ENCODE data around the gene HOXC4.
"Not testable (repeated sequence)": the region's sequence is repeated elsewhere in the genome, so short reads cannot be mapped to it uniquely, and the experiment has no call there.

HOXC4 gene

DNA sequence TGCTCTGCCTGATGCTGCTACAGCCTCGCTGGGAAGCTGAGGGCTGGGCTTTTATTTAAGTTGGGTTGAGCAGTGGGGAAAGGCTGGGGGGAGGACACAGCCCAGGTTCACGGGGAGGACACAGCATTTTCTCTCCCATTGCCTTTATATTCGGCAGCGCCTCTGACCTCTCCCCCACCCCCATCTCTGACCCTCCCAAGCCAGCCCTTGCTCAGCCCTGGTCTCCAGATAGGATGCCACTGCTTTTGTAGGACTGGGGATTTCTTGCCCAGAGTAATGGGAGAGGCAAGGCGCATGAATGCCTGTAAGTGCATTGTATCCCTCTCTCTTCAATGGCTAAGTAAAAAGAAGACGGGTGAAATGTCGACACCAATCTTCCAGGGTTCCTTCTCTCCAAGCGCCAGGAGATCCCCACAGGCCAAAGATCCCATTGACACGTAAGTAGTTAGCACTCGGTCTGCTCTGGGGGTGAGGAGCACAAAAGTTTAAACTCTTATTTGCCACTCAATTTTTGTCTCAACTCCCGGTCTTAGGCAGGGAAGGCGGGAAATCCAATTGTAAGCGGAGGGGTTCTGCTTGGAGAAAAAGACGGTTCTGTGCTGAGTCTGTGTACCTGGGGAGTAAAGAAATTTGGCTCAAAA is 4.6 kb downstream of the HOXC4 start:
- Mint-ChIP-seq H3K36me3 (ENCODE audit: low read depth) (no peaks in the 10 kb centered on the region), H3K27me3 (peaks cover 97% of the 10 kb centered on the region), H3K27ac (no peak overlapping the region), H3K4me1 (ENCODE audit: low read depth) (peaks cover 10% of the 10 kb centered on the region), H3K9me3 (no peaks in the 10 kb centered on the region), H3K4me3 (no peak overlapping the region)
- intact Hi-C loops (cut with micrococcal nuclease), result no loop called here

DNA sequence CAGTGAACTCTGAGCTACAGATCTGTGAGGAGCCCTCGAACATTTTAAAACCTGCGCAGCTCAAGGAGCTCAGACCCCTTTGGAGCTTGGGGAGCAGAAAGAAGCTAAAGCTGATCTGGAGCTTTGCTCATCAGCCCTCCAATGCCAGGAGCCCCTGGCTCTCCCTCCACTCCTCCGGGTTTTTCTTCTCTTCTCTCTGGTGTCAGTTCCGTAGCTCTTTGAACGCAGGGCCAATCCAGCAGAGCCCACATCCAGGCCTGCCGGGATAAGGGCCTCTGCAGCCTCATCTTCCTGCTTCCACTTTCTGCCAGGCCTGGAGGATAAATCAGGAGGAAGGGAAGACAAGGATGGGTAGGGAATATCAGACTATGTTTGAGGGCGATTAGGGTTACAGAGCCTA is 6.0 kb downstream of the HOXC4 start:
- intact Hi-C loops (cut with micrococcal nuclease), result no loop called here
- H3K9me3 Mint-ChIP-seq, result no peaks in the 10 kb centered on the region
- H3K27ac Mint-ChIP-seq, result no peak overlapping the region
- no peaks in the 10 kb centered on the region for H3K36me3 Mint-ChIP-seq (ENCODE audit: low read depth)
- H3K27me3 Mint-ChIP-seq, result peaks cover 95% of the 10 kb centered on the region
- H3K4me1 Mint-ChIP-seq (ENCODE audit: low read depth), result peaks cover 2% of the 10 kb centered on the region
- no peak overlapping the region for H3K4me3 Mint-ChIP-seq

DNA sequence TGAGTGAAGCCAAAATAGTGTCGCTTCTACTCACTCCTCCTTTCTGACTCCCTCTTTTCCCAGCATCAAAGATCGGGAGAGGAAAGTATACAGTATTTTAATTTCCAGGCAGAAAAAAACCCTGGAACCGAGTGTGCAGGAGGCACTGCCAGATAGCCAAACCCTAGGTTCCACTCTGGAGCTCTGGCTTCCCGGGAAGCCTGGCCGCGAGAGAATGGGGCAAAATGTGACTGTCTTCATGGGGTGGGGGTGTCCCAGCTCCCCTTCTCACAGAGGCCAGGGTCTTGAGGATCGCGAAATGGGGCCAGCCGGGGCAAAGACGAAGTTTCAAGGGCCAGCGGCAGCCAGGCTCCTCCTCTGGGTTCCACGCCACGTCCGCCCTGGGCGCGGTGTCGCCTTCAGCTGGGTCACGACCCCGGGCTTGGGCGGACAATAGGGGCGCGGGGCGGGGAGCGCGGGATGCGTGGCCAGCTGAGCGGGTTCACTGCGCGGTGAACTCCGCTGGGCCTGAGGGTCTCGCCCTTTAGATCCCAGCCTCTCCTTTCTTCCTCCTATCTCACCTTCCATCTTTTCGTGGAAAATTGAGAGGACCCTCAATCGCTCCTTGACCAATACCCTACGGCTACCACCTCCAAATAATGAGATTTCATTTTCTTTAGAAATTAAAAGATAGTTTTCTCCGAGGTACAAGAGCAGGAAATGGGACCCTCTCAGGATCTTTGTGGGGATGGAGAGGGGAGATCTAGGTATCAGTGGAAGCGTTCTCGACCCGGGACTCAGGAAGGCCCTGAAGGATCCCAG is 6.7 kb downstream of the HOXC4 start:
- Mint-ChIP-seq H3K4me1 (ENCODE audit: low read depth) (no peaks in the 10 kb centered on the region), H3K27me3 (peaks cover 89% of the 10 kb centered on the region), H3K36me3 (ENCODE audit: low read depth) (no peaks in the 10 kb centered on the region), H3K9me3 (no peaks in the 10 kb centered on the region), H3K27ac (no peak overlapping the region), H3K4me3 (no peak overlapping the region)
- intact Hi-C loops (cut with micrococcal nuclease), result no loop called here

DNA sequence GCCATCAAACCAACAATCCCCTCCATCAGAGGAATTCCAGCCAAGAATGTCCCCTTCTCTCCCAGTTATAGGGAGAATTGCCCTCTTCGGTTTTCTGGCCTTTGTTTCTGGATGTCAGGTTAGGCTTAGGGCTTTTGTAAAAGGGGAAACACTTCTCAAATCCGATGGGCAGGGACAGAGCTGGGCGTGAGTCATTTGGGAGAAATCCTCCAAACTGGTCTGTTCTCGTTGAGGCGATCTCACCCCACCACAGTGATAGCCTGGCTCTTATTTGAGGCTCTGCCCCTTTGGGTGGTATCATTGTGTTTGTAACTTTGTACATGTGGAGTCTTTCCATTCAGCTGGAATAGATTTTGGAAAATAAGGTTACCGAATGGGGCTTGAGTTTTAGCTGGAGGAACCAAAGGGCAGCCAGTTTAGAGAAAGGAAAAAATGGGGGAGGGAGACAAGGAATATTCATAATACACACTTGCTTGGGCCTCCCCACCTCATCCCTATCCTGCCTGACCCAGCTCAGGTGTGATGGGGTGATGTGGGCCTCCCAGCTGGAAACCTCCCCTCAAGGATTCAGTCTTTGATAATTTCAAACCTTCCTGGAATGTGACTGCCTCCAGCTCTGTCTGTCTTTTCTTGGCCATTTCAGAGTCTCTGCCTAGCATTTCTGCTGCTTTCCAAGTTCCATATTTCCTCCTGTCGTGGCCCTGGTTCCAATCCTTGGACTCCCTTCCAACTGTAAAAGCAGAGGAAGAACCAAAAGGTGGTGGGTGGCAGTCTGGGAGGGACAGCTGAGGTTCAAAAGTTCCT is 7.5 kb downstream of the HOXC4 start:
- H3K9me3 Mint-ChIP-seq, result no peaks in the 10 kb centered on the region
- no peaks in the 10 kb centered on the region for H3K4me1 Mint-ChIP-seq (ENCODE audit: low read depth)
- no peaks in the 10 kb centered on the region for H3K36me3 Mint-ChIP-seq (ENCODE audit: low read depth)
- no peak overlapping the region for H3K4me3 Mint-ChIP-seq
- intact Hi-C loops (cut with micrococcal nuclease), result no loop called here
- peaks cover 85% of the 10 kb centered on the region for H3K27me3 Mint-ChIP-seq
- no peak overlapping the region for H3K27ac Mint-ChIP-seq

DNA sequence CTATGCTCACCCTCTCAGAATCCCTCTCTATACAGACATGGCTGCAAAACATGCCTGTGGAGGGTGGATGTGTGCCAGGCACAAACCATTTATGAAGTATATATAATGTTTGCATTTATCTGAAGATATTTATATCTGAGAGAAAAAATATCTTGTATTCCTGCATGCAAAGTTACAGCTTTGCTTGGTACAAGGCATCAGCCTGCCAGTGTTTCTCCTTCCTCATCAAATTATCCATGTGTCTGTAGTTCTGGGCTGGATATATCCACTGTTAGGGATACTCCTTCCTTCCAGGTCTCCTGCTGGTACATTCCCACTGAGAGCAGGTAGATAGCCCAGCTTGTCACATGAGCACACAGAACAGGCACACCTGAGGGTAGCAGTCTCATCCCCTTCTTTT is 12.0 kb downstream of the HOXC4 start:
- Mint-ChIP-seq H3K9me3 (no peaks in the 10 kb centered on the region), H3K4me3 (no peak overlapping the region), H3K4me1 (ENCODE audit: low read depth) (no peaks in the 10 kb centered on the region), H3K27me3 (peaks cover 69% of the 10 kb centered on the region), H3K36me3 (ENCODE audit: low read depth) (no peaks in the 10 kb centered on the region), H3K27ac (no peak overlapping the region)
- intact Hi-C loops (cut with micrococcal nuclease), result no loop called here

DNA sequence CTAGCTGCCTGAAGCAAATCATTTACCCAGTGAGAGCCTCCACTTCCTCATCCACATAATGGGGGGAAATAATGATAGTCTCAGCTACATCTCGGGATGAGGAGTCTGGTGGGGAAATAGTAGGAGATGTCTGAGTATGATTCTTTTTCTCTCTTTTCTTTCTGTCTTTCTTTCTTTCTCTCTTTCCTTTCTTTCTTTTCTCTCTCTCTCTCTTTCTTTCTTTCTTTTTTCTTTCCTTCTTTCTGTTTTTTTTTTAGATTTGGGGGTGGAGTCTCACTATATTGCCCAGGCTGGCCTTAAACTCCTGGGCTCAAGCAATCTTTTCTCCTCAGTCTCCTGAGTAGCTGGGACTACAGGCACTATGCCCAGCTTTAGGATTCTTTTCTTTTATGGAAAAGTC is 12.8 kb downstream of the HOXC4 start:
- no peak overlapping the region for H3K27ac Mint-ChIP-seq
- no peaks in the 10 kb centered on the region for H3K36me3 Mint-ChIP-seq (ENCODE audit: low read depth)
- intact Hi-C loops (cut with micrococcal nuclease), result no loop called here
- no peaks in the 10 kb centered on the region for H3K4me1 Mint-ChIP-seq (ENCODE audit: low read depth)
- no peak overlapping the region for H3K4me3 Mint-ChIP-seq
- H3K9me3 Mint-ChIP-seq, result no peaks in the 10 kb centered on the region
- H3K27me3 Mint-ChIP-seq, result peaks cover 69% of the 10 kb centered on the region

DNA sequence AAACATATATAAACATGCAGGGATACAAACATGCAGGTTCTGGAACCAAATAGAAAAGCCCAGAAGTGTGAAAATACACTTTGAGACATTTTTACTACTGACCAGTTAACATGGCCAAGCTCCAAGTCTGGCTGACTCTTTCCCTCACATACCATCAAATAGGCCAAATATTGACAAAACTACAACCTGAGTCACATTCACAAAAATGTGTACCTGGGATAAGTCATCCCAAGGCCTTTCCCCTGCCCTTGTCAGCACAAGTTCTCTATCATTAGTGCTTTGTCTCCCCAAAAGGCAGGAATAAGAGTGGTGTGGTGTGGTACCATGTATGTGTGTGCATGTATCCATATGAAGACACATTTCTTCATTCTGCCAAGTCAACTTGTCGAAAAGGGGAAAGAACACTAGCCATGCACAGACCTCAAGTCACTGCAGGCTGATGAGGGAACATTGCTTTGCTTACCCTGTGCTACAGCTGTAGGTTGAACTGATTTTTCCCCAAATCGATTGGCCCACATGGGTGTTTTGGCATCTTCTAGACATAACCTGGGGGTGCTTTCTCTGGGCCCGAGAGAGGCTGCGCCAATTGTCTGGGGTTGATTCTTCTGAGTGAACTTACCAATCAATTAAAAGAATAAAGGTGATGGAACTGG is 14.9 kb downstream of the HOXC4 start:
- Mint-ChIP-seq H3K36me3 (ENCODE audit: low read depth) (no peaks in the 10 kb centered on the region), H3K4me1 (ENCODE audit: low read depth) (no peaks in the 10 kb centered on the region), H3K27me3 (peaks cover 62% of the 10 kb centered on the region), H3K9me3 (no peaks in the 10 kb centered on the region), H3K4me3 (no peak overlapping the region), H3K27ac (no peak overlapping the region)
- intact Hi-C loops (cut with micrococcal nuclease), result no loop called here

DNA sequence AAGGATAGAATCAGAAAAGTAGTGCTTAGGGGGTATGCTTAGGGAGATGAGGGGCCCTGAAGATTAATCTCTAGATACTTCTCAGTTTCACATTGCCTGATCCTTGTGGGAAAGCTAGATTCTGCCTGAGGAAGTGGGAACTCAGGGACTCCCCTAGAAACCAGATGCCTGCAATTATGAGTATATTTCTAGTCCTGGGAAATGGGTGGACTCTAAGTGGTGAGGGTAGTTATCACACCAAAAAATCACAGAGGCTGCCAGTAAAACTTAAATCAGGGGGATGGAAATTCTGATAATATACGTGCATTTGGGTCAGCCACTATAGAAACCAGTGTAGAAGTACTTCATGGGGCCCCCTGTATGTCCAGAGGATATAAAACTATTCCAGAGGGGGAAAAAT is 18.3 kb downstream of the HOXC4 start:
- Mint-ChIP-seq H3K27me3 (peaks cover 61% of the 10 kb centered on the region), H3K27ac (no peak overlapping the region), H3K36me3 (ENCODE audit: low read depth) (no peaks in the 10 kb centered on the region), H3K9me3 (no peaks in the 10 kb centered on the region), H3K4me3 (no peak overlapping the region), H3K4me1 (ENCODE audit: low read depth) (no peaks in the 10 kb centered on the region)
- intact Hi-C loops (cut with micrococcal nuclease), result no loop called here

DNA sequence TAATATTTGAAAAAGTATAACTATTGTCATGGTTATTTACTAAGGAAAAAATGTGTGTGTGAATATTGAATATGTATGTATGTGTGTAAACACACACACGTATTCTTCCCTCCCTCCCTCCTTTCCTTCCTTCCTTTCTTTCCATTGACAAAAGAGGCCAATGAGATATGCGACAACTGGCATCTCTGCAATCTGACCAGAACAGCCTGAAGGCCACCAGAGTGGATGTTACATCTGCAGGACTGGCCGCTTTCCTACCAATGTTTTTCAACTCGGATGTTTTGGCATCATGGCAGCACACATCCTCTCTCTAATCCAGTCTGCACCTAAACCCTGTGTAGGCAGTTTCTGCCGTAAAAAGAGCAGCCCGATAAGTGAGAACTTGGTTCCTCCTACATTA is 20.7 kb downstream of the HOXC4 start:
- Mint-ChIP-seq H3K27ac (no peak overlapping the region), H3K27me3 (peaks cover 63% of the 10 kb centered on the region), H3K36me3 (ENCODE audit: low read depth) (no peaks in the 10 kb centered on the region), H3K9me3 (no peaks in the 10 kb centered on the region), H3K4me3 (no peak overlapping the region), H3K4me1 (ENCODE audit: low read depth) (no peaks in the 10 kb centered on the region)
- intact Hi-C loops (cut with micrococcal nuclease), result no loop called here

DNA sequence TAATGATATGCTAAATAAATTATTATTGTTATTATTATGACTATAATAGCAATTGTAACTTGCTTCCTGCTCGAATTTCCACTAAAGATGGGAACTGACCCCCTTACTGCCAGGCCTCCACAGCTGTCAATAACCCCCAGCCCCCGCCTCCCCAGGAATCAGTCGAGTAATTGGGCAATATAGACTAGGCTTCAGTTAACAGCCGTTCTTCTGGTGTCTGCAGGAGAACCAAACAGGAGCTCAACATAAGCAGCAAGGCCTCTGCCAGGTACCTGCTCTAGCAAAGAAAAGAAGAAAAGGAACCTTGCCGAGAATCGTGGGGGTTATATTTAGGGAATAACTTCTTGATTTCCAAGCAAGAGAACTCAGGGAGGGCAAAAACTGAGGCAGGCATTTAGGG is 21.8 kb downstream of the HOXC4 start:
- H3K27ac Mint-ChIP-seq, result no peak overlapping the region
- H3K27me3 Mint-ChIP-seq, result peaks cover 60% of the 10 kb centered on the region
- intact Hi-C loops (cut with micrococcal nuclease), result no loop called here
- H3K36me3 Mint-ChIP-seq (ENCODE audit: low read depth), result no peaks in the 10 kb centered on the region
- H3K9me3 Mint-ChIP-seq, result no peaks in the 10 kb centered on the region
- H3K4me3 Mint-ChIP-seq, result no peak overlapping the region
- no peaks in the 10 kb centered on the region for H3K4me1 Mint-ChIP-seq (ENCODE audit: low read depth)

DNA sequence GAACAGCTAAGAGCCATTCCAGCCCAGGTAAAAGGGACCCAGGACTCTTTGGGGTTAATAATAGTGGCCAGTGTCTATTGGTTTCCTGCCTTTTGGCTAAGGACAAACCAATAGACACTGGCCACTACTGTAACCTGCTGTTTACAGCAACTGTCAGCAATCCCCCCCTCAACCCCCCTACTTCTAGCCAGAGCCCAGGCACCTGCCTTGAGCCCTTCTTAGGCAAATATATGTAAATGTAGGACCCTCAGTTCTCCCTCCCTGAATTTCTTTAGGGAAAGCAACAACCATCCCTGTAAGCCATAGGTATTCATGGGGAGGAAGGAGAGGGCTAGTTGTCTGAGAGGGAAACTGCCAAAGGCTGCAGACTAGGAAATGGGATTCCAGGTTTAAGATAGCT is 22.3 kb downstream of the HOXC4 start:
- H3K9me3 Mint-ChIP-seq, result no peaks in the 10 kb centered on the region
- peaks cover 2% of the 10 kb centered on the region for H3K4me1 Mint-ChIP-seq (ENCODE audit: low read depth)
- no peaks in the 10 kb centered on the region for H3K36me3 Mint-ChIP-seq (ENCODE audit: low read depth)
- intact Hi-C loops (cut with micrococcal nuclease), result no loop called here
- no peak overlapping the region for H3K4me3 Mint-ChIP-seq
- H3K27ac Mint-ChIP-seq, result no peak overlapping the region
- peaks cover 62% of the 10 kb centered on the region for H3K27me3 Mint-ChIP-seq

DNA sequence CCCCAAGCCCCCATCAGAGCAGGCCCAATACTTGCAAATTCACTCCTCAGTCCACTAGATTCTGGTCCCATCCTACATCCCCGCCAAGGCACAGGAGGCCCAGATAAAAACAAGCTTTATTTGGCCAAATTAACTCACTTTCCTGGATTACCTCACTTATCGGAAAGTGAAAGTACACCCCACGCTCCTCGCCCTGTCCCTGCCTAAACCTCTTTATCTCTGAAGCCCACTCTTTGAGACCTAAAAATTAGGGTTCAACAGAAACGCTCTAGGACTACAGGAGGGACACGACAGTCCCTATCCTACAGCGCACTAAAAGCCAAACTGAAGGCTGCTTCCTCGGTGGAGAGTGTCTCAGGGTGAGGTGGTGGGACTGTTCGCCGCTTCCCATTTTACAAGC is 24.2 kb downstream of the HOXC4 start:
- intact Hi-C loops (cut with micrococcal nuclease); H3K9me3 Mint-ChIP-seq; H3K4me3 Mint-ChIP-seq; H3K36me3 Mint-ChIP-seq (ENCODE audit: low read depth); H3K27ac Mint-ChIP-seq: not testable (repeated sequence)
- Mint-ChIP-seq H3K4me1 (ENCODE audit: low read depth) (peaks cover 14% of the 10 kb centered on the region), H3K27me3 (peaks cover 66% of the 10 kb centered on the region)

DNA sequence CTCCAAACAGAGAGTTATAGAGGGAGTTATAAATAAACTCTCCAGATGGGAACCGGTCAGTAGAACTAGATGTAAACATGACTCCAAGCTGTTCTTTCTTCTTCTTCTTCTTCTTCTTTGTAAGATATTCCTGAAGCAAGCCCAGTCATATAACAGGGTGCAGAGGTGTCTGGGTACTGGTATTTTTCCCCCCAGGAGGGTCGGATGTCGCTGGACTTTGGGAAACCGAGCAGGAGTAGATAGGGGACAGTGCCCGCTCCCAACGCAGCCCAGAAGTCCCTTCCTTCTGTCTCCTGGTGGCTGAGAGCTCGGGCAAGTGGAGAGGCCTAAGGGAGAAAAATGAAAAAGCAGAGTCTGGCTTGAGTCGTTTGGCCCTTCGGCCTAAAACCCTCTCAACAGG is 25.5 kb downstream of the HOXC4 start:
- H3K9me3 Mint-ChIP-seq; intact Hi-C loops (cut with micrococcal nuclease); H3K4me3 Mint-ChIP-seq; H3K27ac Mint-ChIP-seq; H3K36me3 Mint-ChIP-seq (ENCODE audit: low read depth): not testable (repeated sequence)
- Mint-ChIP-seq H3K27me3 (peaks cover 66% of the 10 kb centered on the region), H3K4me1 (ENCODE audit: low read depth) (peaks cover 14% of the 10 kb centered on the region)

Measured in dendritic cell treated with granulocyte-macrophage colony-stimulating factor and Interleukin-4, amounts not matched to agents 40 ng/mL and 50 ng/mL, for 4 days (primary cell).